GM19025 (cell line): ENCODE data around the gene ENTPD6.
"Not testable (repeated sequence)": the region's sequence is repeated elsewhere in the genome, so short reads cannot be mapped to it uniquely, and the experiment has no call there.

Experiments
- ATAC-seq: cut with Tn5 transposase; IDR thresholded peaks from one replicate; pipeline ENCODE4 v1.9.1; 2021; ENCODE audit warnings: mild to moderate bottlenecking, low read depth, moderate library complexity; ENCODE audit not compliant: unreplicated experiment

ENTPD6 gene

GRCh38 chr20:25252686-25253421, 57.3 kb downstream of the ENTPD6 start:
- no peak for ATAC-seq

- ATAC-seq: no peak
These were observed 58.2 kb downstream of the ENTPD6 start for GRCh38 chr20:25253606-25254275.

GRCh38 chr20:25254571-25254970, 59.1 kb downstream of the ENTPD6 start:
- no peak for ATAC-seq

GRCh38 chr20:25254986-25255680, 59.6 kb downstream of the ENTPD6 start:
- ATAC-seq: no peak

GRCh38 chr20:25256226-25256859, 60.8 kb downstream of the ENTPD6 start:
- ATAC-seq: no peak

GRCh38 chr20:25257130-25257529, 61.6 kb downstream of the ENTPD6 start:
- no peak for ATAC-seq

- ATAC-seq: no peak
These were observed 62.4 kb downstream of the ENTPD6 start for GRCh38 chr20:25257756-25258475.

- ATAC-seq: no peak
These were observed 62.9 kb downstream of the ENTPD6 start for GRCh38 chr20:25258476-25258805.

GRCh38 chr20:25258828-25259227, 63.3 kb downstream of the ENTPD6 start:
- no peak for ATAC-seq

GRCh38 chr20:25259358-25259757, 63.8 kb downstream of the ENTPD6 start:
- no peak for ATAC-seq

- ATAC-seq: no peak
These were observed 64.3 kb downstream of the ENTPD6 start for GRCh38 chr20:25259788-25260254.

GRCh38 chr20:25260770-25261437, 65.4 kb downstream of the ENTPD6 start:
- ATAC-seq: not testable (repeated sequence)

- no peak for ATAC-seq
These were observed 73.7 kb downstream of the ENTPD6 start for GRCh38 chr20:25269057-25269832.

- ATAC-seq: no peak
These were observed 74.3 kb downstream of the ENTPD6 start for GRCh38 chr20:25269833-25270170.

GRCh38 chr20:25270829-25271251, 75.3 kb downstream of the ENTPD6 start:
- no peak for ATAC-seq

GRCh38 chr20:25271486-25272222, 76.1 kb downstream of the ENTPD6 start:
- ATAC-seq: no peak

GRCh38 chr20:25272223-25273000, 76.9 kb downstream of the ENTPD6 start:
- no peak for ATAC-seq

GRCh38 chr20:25273046-25273445, 77.5 kb downstream of the ENTPD6 start:
- no peak for ATAC-seq
